IMR-90 (cell line): ENCODE data around the gene GNAT1.

Experiments
- CTCF ChIP-seq: conservative IDR thresholded peaks from 2 replicates; pipeline ENCODE4 v1.5.1; 2012; ENCODE audit warnings: mild to moderate bottlenecking, low read depth, low read length, improper control_type of control experiment
- POLR2A ChIP-seq: IDR thresholded peaks from 2 replicates; pipeline ENCODE4 v1.6.1; 2012; ENCODE audit warnings: mild to moderate bottlenecking, low read depth, low read length

- no peak for TF ChIP-seq CTCF
- no peak for TF ChIP-seq POLR2A
These were observed 714 bp downstream of the GNAT1 start for GRCh38 chr3:50192124-50192523.
